T-helper 2 cell (primary cell): ENCODE measurements around the gene KIZ.

ENCODE experiments used
- DNase-seq, 5 experiments: peaks; one replicate each; pipeline versions ENCODE4 v3.0.0 to v3.0.0-alpha.2; 2012 to 2022

The KIZ gene

GRCh38 chr20:21105429-21106170 lies 20.3 kb upstream of the KIZ start:
- no peak for DNase-seq

DNA sequence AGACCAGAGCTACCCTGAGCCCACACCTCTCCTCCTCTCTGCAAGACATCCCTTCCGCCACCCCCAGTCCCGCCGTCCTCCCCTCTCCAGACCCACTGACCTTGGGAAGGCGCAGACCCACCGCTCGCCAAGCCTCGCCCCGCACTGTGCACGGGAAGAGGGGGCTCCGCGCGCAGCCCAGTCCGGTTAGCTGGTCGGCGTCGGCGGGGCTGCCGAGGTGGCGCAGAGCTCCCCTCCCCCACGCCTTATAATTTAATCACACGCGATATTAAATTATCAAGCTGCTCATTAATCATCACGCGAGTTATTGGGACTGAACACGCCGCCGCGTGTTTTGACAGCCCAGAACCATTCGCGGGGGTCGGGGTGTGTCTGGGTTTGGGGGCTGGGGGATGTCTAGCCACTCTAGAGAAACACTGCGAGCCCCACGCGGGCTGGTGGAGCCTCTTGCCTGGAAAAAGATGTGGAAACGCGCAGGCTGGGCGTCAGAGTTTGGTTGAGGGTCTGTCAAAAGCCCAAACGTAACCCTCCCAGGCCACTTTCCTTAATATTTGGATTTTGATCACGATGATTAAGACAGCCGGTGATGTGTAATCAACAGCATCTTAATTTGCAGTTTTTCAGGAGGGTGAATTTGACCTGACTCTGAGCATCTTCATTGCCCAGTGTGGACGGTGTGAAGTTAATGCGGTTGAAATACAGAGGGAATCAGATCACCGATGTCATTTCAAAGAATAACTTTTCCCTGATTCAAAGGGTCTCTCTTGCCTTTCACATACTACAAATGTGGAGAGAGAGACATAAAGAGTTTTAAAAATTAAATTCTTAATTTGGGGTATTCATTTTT lies 19.5 kb upstream of the KIZ start, which contains the start of gene LINC00237:
Gene LINC00237 (minus strand): TSS at position 188 of the 847 bp plus-strand sequence.
- DNase-seq: no peak

DNA sequence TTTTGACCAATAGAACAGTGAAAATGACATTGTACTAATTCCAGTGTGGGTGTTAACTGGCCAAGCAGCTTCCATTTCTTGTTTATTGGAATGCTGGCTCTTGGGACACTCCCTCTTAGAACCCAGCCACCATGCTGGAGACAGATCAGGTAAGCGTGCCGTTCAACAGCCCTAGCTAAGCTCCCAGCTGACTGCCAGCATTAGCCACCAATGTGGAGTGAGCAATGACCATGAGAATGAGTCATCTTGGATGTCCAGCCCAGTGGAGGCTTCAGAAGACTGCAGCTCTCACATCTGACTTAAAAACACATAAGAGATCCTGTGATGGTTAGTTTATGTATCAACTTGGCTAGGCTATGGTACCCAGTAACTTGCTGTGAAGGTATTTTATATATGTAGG lies 16.7 kb upstream of the KIZ start:
- no peak for DNase-seq

- no peak for DNase-seq
Observed at GRCh38 chr20:21110811-21111210, 15.1 kb upstream of the KIZ start.

DNA sequence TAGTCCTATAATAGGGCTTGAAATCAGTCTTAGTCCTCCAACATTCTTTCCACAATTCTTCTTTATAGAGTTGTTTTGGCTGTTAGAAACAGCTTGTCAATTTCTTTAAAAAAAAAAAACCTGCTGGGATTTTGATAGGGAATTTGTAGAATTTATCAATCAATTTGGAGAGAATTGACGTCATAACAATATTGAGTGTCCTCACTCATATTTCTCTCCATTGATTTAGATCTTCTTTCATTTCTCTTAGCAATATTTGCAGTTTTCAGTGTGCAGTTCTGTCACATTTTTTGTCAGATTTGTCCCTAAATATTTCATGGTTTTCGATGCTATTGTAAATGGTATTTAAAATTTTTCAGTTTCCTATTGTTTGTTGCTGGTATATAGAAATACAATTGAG lies 14.5 kb upstream of the KIZ start:
- no peak for DNase-seq

- DNase-seq: no peak
Observed at GRCh38 chr20:21113697-21114096, 12.2 kb upstream of the KIZ start.

GRCh38 chr20:21114584-21114983 lies 11.3 kb upstream of the KIZ start:
- no peak for DNase-seq

GRCh38 chr20:21117521-21117920 lies 8.4 kb upstream of the KIZ start:
- no peak for DNase-seq

- DNase-seq: no peak
Observed at GRCh38 chr20:21118138-21118537, 7.7 kb upstream of the KIZ start.

- DNase-seq: no peak
Observed at GRCh38 chr20:21118782-21119181, 7.1 kb upstream of the KIZ start.

- DNase-seq: no peak
Observed at GRCh38 chr20:21124190-21124589, 1.7 kb upstream of the KIZ start.

DNA sequence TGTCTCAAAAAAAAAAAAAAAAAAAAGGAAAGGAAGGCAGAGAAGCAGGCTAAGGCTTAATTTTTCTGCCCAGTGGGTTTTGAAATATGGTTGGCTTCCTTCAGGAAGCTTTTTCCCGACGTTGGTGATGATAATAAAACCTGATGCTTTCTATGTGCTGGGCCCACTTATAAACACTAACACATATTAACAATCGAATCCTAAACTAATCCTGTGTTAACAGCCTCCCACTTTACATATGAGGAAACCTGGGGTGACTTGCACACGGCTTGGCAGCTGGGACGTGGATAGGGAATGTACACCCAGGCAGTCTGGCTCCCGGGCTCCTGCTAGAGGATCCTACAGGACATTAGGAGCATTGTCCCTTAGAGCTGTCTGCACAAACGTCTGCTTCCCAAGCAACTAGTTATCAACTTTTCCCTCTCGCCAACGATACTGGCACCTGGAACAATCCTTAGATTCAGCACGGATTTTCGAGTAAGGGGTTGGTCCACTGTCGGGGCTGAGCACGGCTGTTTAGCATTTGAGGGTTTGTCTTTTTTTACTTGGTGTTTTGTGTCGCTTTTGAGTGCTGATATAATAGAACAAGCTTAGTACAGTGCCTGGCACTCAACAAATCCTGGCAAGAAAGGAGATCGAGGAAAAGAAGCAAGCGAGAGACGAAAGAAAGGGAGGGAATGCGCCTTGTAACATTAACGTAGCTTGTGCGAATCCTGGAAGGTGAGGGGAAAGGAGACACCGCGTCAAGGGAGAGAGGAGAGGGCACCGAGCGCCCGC lies 622 bp upstream of the KIZ start:
- DNase-seq: no peak

DNA sequence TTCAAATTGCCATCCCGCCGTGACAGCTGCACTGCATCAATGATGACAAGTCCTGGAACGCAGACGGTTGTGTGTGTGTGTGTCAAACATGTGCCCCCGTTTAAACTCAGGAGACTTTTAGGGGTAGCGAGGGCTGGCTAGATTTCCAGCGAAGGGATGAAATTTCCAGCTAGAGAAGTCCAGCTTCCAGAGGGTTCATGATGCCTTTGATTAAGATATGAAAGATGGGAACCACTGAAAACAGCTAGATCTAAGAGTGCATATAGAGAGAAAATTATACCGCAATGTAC lies 644 bp downstream of the KIZ start:
- no peak for DNase-seq

DNA sequence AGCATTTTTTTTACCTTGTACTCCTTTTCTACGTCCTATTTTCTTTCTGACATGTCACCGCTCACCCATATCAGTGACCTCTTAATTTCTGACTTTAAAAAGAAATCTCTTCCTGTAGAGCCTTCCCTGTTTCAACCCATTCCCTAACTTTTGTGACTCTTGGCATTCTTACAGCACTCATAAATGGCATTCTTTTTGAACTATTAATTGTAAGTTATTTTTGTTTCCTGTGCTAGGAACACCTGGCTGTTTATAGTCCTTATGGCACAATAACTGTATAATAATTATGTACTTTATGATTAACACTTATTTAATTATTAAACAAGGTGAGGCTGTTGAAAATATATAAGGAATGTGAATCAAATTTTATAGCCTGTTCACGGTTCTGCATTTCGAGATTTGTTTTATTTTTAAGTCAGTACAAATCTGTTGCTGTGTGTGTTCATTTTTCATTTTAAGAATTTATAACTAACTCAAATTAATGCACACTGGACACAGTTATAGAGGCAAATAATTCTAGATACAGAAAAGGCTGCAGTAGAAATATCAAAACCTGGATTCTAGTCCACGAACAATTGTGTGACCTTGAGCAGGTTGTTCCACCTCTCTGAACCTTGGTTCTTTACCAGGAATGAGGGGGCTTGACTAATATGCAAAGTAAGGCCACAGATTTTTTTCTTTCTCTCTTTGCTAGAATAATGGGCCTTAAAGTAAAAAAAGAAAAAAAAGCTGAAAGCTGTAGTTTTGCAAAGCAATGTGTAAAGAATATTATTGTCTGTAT lies 1.5 kb downstream of the KIZ start:
- no peak for DNase-seq

GRCh38 chr20:21129861-21130260 lies 4.0 kb downstream of the KIZ start:
- no peak for DNase-seq

GRCh38 chr20:21133404-21133803 lies 7.5 kb downstream of the KIZ start:
- no peak for DNase-seq

- no peak for DNase-seq
Observed at GRCh38 chr20:21133917-21134622, 8.2 kb downstream of the KIZ start.

GRCh38 chr20:21134883-21135493 lies 9.1 kb downstream of the KIZ start:
- DNase-seq: no peak

DNA sequence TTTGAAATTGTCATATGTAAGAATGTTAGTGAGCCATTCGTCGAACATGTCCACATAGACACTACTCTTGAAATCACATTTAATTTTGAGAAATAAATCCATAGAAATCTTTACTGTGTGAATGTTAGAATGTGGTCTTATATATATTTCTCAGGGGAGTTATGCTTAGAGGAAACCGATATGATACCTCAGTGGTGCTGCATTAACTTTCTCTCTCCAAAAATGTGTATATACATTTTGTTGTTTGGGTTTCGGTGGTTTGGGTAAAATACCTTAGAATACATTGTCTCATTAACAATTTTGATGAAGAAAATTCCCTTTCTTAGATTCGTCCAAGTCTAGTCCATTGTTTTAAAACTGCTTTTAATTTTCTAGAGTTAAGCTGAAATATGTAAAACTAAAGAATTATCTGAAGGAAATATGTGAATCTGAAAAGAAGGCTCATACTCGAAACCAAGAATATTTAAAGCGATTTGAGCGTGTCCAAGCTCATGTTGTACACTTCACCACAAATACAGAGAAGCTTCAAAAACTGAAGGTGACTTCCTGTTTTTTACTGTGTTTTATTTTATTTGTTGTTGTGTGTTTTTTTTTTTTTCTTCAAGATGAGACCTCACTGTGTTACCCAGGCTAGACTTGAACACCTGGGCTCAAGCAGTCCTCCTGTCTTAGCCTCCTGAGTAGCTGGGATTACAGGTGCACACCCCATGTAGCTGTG lies 10.3 kb downstream of the KIZ start:
- no peak for DNase-seq

DNA sequence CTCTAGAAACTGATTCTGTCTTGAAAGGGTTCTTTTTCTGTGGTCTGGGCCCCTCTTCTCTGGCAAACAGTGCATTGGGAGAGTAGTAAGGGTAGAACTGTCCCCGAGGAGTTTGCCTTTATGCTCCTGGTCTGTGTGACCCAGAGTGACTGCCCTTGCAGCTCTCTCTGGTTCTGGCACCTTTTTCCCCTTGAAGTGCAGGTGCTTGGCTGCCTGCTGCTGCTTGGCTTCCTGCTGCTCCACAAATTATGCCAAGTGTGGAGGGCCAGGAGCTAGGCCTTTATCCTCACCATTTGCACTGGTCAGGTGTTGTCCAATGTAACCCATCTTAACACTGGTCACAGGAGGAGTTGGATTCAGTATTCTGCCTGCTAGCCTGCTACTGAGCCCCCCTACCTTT lies 11.2 kb downstream of the KIZ start:
- DNase-seq: no peak
